OCI-LY1 (cell line): ENCODE results near the gene ERVH48-1.

ENCODE experiments used
- CTCF ChIP-seq: fragments of 200-600 bp; sonication (generic), shearing (Covaris generic); IDR thresholded peaks from 2 replicates; pipeline ENCODE4 v1.5.1; 2017; ENCODE audit warnings: mild to moderate bottlenecking, antibody characterized with exemption, low read length, moderate library complexity, mixed read lengths
- EZH2 ChIP-seq: fragments of 200-600 bp; sonication (generic), shearing (Covaris generic); IDR thresholded peaks from 2 replicates; pipeline ENCODE4 v1.8.0; 2017; ENCODE audit warnings: borderline replicate concordance, mixed run types, mild to moderate bottlenecking, antibody characterized with exemption, low read length, moderate library complexity, mixed read lengths

DNA sequence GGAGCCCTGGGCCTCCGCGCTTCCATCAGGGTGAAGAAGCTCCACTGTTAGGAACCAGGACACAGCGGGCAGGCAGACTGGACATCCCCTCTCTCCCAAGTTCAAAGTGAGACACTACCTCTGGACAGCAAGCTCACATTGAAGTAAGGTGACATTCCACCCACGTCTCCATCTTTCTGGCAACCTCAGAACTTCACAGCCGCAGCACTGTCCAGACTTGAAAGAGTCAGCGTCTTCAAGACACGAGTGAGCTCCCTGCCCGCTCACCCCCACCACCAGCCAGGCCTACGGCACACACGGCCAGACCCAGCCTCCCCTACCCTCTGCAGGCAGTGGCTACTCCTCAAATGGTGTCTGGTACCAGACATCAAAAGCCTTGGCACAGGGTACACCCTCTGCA lies 57.2 kb downstream of the ERVH48-1 start:
- no peak for TF ChIP-seq EZH2
- TF ChIP-seq CTCF, result no peak
